ENCODE data around the gene ZNF571. TPM values are rescaled to one million over a fixed set of nuclear protein-coding genes. Genes with fewer than 3 reads are reported as not detected.

ZNF571 gene
- total RNA-seq = 3.2 and 4.2 TPM in 2 replicates

DNA sequence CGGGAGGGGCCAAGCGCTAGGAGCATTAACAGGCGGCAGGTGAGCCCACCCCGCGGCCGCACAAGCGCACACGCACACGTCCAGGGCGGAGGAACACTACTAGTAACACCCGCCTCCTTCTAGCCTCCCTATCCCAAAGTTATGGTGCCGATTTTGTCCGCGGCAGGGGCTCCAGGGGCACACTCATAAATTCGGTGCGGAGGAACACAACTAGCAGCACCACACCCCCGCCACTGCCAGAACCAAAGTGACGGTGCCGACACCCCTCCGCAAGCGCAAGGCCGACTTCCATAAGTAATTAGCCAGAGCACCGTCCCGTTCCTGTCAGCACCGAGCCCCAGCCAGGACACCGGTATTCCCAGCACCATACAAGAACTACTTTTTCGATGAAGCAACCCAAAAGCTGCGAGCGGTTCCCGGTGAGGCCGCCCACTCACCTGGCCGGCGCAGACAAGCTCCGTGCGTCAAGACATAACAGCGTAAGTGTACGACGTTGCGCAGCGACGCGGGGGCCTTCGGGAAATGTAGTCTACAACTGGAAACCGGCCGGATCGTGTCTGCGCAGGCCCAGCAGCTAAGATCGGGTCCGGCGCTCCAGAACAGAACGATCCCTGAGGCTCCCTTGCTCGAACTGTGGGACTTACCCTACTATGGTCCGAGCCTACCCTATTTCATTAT lies at the start of gene ZNF571, which contains the start of gene ZNF540:
Gene ZNF571, minus strand, starts transcription at position 489 of the 678 bp plus-strand sequence. CDS start 8,116 bp downstream, outside the sequence.
Gene ZNF540, plus strand, starts transcription at position 573 of the 678 bp plus-strand sequence. CDS start 3,572 bp downstream, outside the sequence.

Other genes with a start within 250 kb of the ZNF571 start
- 4.2 and 4.8 TPM in 2 replicates for gene ZNF527, start 223.7 kb downstream of the ZNF571 start, total RNA-seq
- gene ZNF569, start 127.3 kb downstream of the ZNF571 start, total RNA-seq = 9.7 and 11.0 TPM in 2 replicates
- gene ZNF570, start 125.4 kb downstream of the ZNF571 start, total RNA-seq = 9.1 and 11.0 TPM in 2 replicates
- gene ZNF793, start 87.9 kb downstream of the ZNF571 start, total RNA-seq = 1.5 and 2.5 TPM in 2 replicates
- gene ZNF540, start 84 bp upstream of the ZNF571 start, total RNA-seq = 0.28 and 0.89 TPM in 2 replicates
- 18.2 and 19.9 TPM in 2 replicates for gene ZFP30, start 60.7 kb upstream of the ZNF571 start, total RNA-seq
- 5.8 and 5.9 TPM in 2 replicates for gene ZNF607, start 125.0 kb upstream of the ZNF571 start, total RNA-seq
- 6.6 and 8.6 TPM in 2 replicates for gene ZNF573, start 184.8 kb upstream of the ZNF571 start, total RNA-seq

Data from smooth muscle cell of the umbilical artery (primary cell).